ENCODE results near the gene DNAH14.

GRCh38 chr1:225250432-225250831, 321.0 kb downstream of the DNAH14 start:
- no peak for TF ChIP-seq CTCF (IDR thresholded peaks at IDR 0.05)
- TF ChIP-seq EP300 (IDR thresholded peaks at IDR 0.05), result no peak
